K562 (cell line): Measurements from ENCODE around the gene HIVEP3. TPM values are rescaled to one million over a fixed set of nuclear protein-coding genes. Genes with fewer than 3 reads are reported as not detected.

Experiments
- ATAC-seq: fragments of 200-7000 bp; cut with Tn5 transposase; 3 replicates; pipeline ENCODE4 v1.9.1; 2020; ENCODE audit warnings: moderate library complexity
- BruUV-seq: library from RNA; stranded (reverse); fragments of 400-500 nt; replicated peaks from 2 replicates; lab custom pipeline; 2021; lab: Mats Ljungman, UMichigan
- CTCF ChIA-PET: fragments of 300-600 bp; formaldehyde crosslinking; extraction: SDS; loops from one replicate; lab custom pipeline; 2021; ENCODE audit warnings: low intra/inter-chr PET ratio; lab: Yijun Ruan, JAX
- POLR2A ChIA-PET: fragments of 300-600, 350-650 bp; sonication (Branson Sonifier 250); formaldehyde crosslinking; extraction: SDS; loops from one replicate; lab custom pipeline; 2021; ENCODE audit warnings: antibody characterized with exemption, inconsistent platforms; lab: Yijun Ruan, JAX
- DNase-seq, 4 experiments: peaks; one replicate each; pipeline versions ENCODE4 v3.0.0 to v3.0.0-alpha.2; 2011 to 2018; ENCODE audit warnings: low spot score in 3 of 4, mixed read lengths in 3 of 4; ENCODE audit errors: extremely low read depth in 1 of 4
- FAIRE-seq: peaks from 2 replicates; lab custom pipeline; 2011; peaks lifted over from hg19 to GRCh38; lab: Jason Lieb, UNC
- H2AFZ ChIP-seq: 2 replicates; pipeline ENCODE4 v1.6.0; 2011; ENCODE audit warnings: low read depth, low read length, control low read depth, inconsistent platforms
- H3K27ac ChIP-seq: fragments of 200-600 bp; 3 replicates; pipeline ENCODE4 v1.8.0; 2011; ENCODE audit warnings: low read depth, mild to moderate bottlenecking, control low read depth, inconsistent platforms, low read length, moderate library complexity, mixed read lengths; ENCODE audit errors: extremely low read depth
- H3K27me3 ChIP-seq, 2 experiments: fragments of 300-600 bp in 1 of 2; 2 replicates in 1 of 2; 3 replicates in 1 of 2; pipeline versions ENCODE4 v1.6.0 to v1.8.0; 2011; ENCODE audit warnings: inconsistent platforms in 2 of 2, low read length in 2 of 2, mild to moderate bottlenecking in 1 of 2, mixed read lengths in 1 of 2, moderate library complexity in 1 of 2; ENCODE audit not compliant: control insufficient read depth in 2 of 2, insufficient read depth in 2 of 2
- H3K36me3 ChIP-seq: fragments of 300-600 bp; 3 replicates; pipeline ENCODE4 v1.8.0; 2011; ENCODE audit warnings: mild to moderate bottlenecking, low read length, inconsistent platforms; ENCODE audit not compliant: control insufficient read depth, insufficient read depth
- H3K4me1 ChIP-seq, 2 experiments: fragments of 200-600 bp in 1 of 2; replicated peaks in 1 of 2; 2 replicates in 1 of 2; 3 replicates in 1 of 2; pipeline versions ENCODE4 v1.5.1 to v1.8.0; 2011; ENCODE audit warnings: inconsistent platforms in 2 of 2, low read length in 2 of 2, mild to moderate bottlenecking in 1 of 2, mixed read lengths in 1 of 2, moderate library complexity in 1 of 2; ENCODE audit not compliant: control insufficient read depth in 2 of 2, insufficient read depth in 2 of 2
- H3K4me2 ChIP-seq: 2 replicates; pipeline ENCODE4 v1.6.1; 2011; ENCODE audit warnings: low read length, control low read depth, inconsistent platforms, mixed read lengths; ENCODE audit not compliant: insufficient read depth
- H3K4me3 ChIP-seq: fragments of 200-600 bp; sonication (generic), shearing (Covaris generic); 2 replicates; pipeline ENCODE4 v1.5.1; 2016; ENCODE audit warnings: control low read depth, inconsistent platforms
- H3K79me2 ChIP-seq: fragments of 200-600 bp; 3 replicates; pipeline ENCODE4 v1.8.0; 2011; ENCODE audit warnings: low read length, inconsistent platforms; ENCODE audit not compliant: control insufficient read depth, insufficient read depth
- H3K9ac ChIP-seq, 2 experiments: 2 replicates each; pipeline versions ENCODE4 v1.6.0 to v1.6.1; 2011; ENCODE audit warnings: low read depth in 2 of 2, low read length in 2 of 2, control low read depth in 1 of 2, inconsistent platforms in 1 of 2, mild to moderate bottlenecking in 1 of 2, mixed read lengths in 1 of 2; ENCODE audit not compliant: insufficient read depth in 1 of 2
- H3K9me1 ChIP-seq: one replicate; pipeline ENCODE4 v1.6.0; 2011; ENCODE audit warnings: inconsistent platforms, mild to moderate bottlenecking, low read length, moderate library complexity; ENCODE audit not compliant: control insufficient read depth, insufficient read depth
- H3K9me3 ChIP-seq: replicated peaks from 2 replicates; pipeline ENCODE4 v1.5.1; 2011; ENCODE audit warnings: low read depth, low read length, inconsistent platforms; ENCODE audit not compliant: control insufficient read depth, insufficient read depth
- H4K20me1 ChIP-seq: replicated peaks from 2 replicates; pipeline ENCODE4 v1.6.1; 2011; ENCODE audit warnings: low read length, inconsistent platforms, mixed read lengths; ENCODE audit not compliant: control insufficient read depth, insufficient read depth
- HDGF ChIP-seq: fragments of 450-650 bp; IDR thresholded peaks from 2 replicates; pipeline ENCODE4 v1.6.1; 2016
- ILF3 ChIP-seq: fragments of 450-650 bp; IDR thresholded peaks from 2 replicates; pipeline ENCODE4 v1.6.1; 2018; ENCODE audit warnings: antibody characterized with exemption, mild to moderate bottlenecking, moderate library complexity, borderline replicate concordance
- POLR2B ChIP-seq: fragments of 450-650 bp; IDR thresholded peaks from 2 replicates; pipeline ENCODE4 v1.6.1; 2018; ENCODE audit warnings: low read depth; ENCODE audit not compliant: partially characterized antibody
- POLR3G ChIP-seq: IDR thresholded peaks from 2 replicates; pipeline ENCODE4 v1.6.1; 2011; ENCODE audit not compliant: insufficient read length, insufficient replicate concordance; ENCODE audit errors: extremely low read depth
- whole genome bisulfite sequencing: fragments of 100-300 bp; shearing (Covaris generic); methylation state at CpG from one replicate; pipeline ENCODE4 v1.1.6; 2016; ENCODE audit warnings: low coverage, mixed read lengths; ENCODE audit not compliant: insufficient coverage; ENCODE audit errors: missing lambda C conversion rate; 5-methylcytosine and 5-hydroxymethylcytosine counted together
- in situ Hi-C: fragments of 300-500 bp; cut with MboI; formaldehyde crosslinking; loops from 4 replicates; pipeline ENCODE4 v1.15.0; 2018; ENCODE audit warnings: inconsistent platforms, mixed read lengths
- intact Hi-C: fragments of 100-400 bp; cut with micrococcal nuclease; formaldehyde crosslinking; loops from 2 replicates; pipeline ENCODE4 v1.14.2; 2022
- polyA plus RNA-seq, 8 experiments: library from polyadenylated mRNA; depleted of rRNA in 4 of 8; stranded (reverse) in 5 of 8; unstranded in 3 of 8; fragments of >200 nt; fragmentation: Nextera tagmentation in 2 of 8; fragmentation: Illumina TruSeq in 1 of 8; extraction: Ambion mirVana in 2 of 8; extraction: Trizol in 1 of 8; gene quantifications; 2 replicates each; pipeline versions ENCODE4 v1.2.1 to v1.2.3, GENCODE V29; 2011 to 2014; ENCODE audit warnings: inconsistent platforms in 1 of 8, missing spikeins in 1 of 8
- total RNA-seq, 7 experiments: library from RNA; depleted of rRNA in 6 of 7; stranded (reverse); fragments of >200 nt in 6 of 7; fragmentation: Illumina TruSeq in 2 of 7; extraction: Trizol in 2 of 7; gene quantifications; 2 replicates each; pipeline versions ENCODE4 v1.2.1 to v1.2.3, GENCODE V29; 2011 to 2021; ENCODE audit warnings: low replicate concordance in 1 of 7
- TF ChIP-seq, protein P1 (sequence below): sonication (generic); formaldehyde crosslinking; IDR thresholded peaks from 2 replicates; pipeline ENCODE4 v1.8.1; 2023; ENCODE audit warnings: mild to moderate bottlenecking, missing genetic modification reagents
- TF ChIP-seq, protein P2 (sequence below): fragments of 450-650 bp; formaldehyde crosslinking; IDR thresholded peaks from 2 replicates; pipeline ENCODE4 v1.4.0; 2022; ENCODE audit warnings: missing genetic modification characterization
- TF ChIP-seq, protein P3 (sequence below): fragments of 450-650 bp; conservative IDR thresholded peaks from 2 replicates; pipeline ENCODE4 v1.6.1; 2016; ENCODE audit warnings: missing genetic modification characterization, low read depth, mild to moderate bottlenecking, control low read depth, missing compliant biosample characterization
- TF ChIP-seq, protein P4 (sequence below), 3 experiments: fragments of 200-800 bp in 1 of 3; sonication (Bioruptor generic) in 1 of 3; sonication (generic) in 1 of 3; formaldehyde crosslinking in 1 of 3; IDR thresholded peaks; 2 replicates each; pipeline versions ENCODE4 v1.6.1 to v1.8.0; 2016 to 2022; ENCODE audit warnings: mild to moderate bottlenecking in 2 of 3, missing compliant biosample characterization in 2 of 3, missing genetic modification characterization in 2 of 3, missing genetic modification reagents in 1 of 3

The HIVEP3 gene
- total and polyA plus RNA-seq, 9 of the 15 experiments (the other 6 are each of a cell fraction or from before 2014, with no cell fraction given), result 0.09 to 0.58 (median 0.34) TPM; not detected in 1

DNA sequence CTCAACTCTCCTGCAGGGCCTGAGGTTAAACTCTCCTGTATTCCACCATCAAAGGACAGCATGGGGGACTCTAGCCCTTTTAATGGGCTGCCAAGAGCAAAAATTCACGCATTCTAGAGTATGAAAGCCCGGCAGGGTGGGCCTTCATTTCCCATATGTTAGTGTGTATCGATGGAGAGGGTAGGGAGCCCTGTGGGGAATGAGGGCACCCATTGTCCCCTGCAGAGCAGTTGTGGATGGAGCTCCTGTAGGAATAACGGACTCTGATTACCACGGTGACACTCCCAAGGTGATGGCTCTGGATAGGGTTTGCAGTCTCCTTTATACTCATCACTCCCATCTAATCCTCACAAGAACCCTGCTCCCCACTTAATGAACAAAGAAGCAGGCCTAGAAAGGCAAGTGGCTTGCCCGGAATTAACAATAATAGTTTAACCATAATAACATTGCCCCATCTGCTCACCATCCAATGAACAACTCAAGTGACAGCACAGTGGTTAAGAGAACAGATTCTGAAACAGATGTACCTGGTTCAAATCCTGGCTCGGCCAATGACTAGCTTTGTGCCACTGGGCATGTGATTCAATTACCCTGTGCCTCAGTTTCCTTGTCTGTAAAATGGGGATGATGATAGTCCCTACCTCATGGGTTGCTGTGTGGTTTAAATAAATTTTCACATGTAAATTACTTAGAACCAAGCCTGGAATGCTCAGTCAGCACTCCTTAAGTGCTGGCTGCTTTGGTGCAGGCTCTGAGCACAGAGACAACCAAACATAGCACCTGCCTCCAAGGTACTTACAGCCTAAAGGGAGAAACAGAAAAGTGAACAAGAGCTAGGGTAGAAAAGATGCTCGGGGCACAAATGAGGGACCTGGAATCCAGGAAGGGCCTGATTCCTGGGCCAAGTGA lies 29.0 kb downstream of the HIVEP3 start (continued):
- TF ChIP-seq, protein P1, sequence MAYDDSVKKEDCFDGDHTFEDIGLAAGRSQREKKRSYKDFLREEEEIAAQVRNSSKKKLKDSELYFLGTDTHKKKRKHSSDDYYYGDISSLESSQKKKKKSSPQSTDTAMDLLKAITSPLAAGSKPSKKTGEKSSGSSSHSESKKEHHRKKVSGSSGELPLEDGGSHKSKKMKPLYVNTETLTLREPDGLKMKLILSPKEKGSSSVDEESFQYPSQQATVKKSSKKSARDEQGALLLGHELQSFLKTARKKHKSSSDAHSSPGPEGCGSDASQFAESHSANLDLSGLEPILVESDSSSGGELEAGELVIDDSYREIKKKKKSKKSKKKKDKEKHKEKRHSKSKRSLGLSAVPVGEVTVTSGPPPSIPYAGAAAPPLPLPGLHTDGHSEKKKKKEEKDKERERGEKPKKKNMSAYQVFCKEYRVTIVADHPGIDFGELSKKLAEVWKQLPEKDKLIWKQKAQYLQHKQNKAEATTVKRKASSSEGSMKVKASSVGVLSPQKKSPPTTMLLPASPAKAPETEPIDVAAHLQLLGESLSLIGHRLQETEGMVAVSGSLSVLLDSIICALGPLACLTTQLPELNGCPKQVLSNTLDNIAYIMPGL (CRISPR knock-in tag), result no peak

DNA sequence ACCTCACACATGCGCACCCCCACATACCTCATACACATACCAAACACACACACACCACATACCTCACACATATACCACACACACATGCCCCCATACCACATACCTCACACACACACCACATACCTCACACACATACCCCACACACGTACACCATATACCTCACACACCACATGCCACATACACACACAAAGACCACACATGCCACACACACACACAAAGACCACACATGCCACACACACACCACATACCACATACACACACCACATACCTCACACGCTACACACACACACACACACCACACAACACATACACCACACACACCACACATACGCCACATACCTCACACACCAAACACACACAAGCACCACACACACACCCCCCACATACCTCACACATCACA lies 30.0 kb downstream of the HIVEP3 start:
- intact Hi-C loops, result no loop called here
- no TSS peak for BruUV-seq
- Histone ChIP-seq H4K20me1 (no peaks in the 10 kb centered on the region), H3K9ac (no peak overlapping the region), H3K79me2 (no peaks in the 10 kb centered on the region), H2AFZ (no peak overlapping the region), H3K36me3 (no peaks in the 10 kb centered on the region), H3K27me3 (no peaks in the 10 kb centered on the region), H3K4me3 (no peak overlapping the region), H3K9me3 (no peaks in the 10 kb centered on the region), H3K4me1 (peaks cover 3 to 25% of the 10 kb centered on the region in 2 experiments; a peak in 4 of 5 replicates), H3K4me2 (no peak overlapping the region), H3K9me1 (no peaks in the 10 kb centered on the region), H3K27ac (no peak overlapping the region)
- 85% methylated on average over 3 of the region's 4 CpGs for WGBS
- in situ Hi-C loops, result no loop called here
- no peak for ATAC-seq
- no peak for DNase-seq
- ChIA-PET CTCF (no interaction called here), POLR2A (no interaction called here)
- peak; percentile 76 for FAIRE-seq
- TF ChIP-seq POLR3G, result no peak
- no peak for TF ChIP-seq ILF3
- TF ChIP-seq, protein P2, sequence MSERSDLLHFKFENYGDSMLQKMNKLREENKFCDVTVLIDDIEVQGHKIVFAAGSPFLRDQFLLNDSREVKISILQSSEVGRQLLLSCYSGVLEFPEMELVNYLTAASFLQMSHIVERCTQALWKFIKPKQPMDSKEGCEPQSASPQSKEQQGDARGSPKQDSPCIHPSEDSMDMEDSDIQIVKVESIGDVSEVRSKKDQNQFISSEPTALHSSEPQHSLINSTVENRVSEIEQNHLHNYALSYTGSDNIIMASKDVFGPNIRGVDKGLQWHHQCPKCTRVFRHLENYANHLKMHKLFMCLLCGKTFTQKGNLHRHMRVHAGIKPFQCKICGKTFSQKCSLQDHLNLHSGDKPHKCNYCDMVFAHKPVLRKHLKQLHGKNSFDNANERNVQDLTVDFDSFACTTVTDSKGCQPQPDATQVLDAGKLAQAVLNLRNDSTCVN (CRISPR knock-in tag), result peak; percentile 92
- TF ChIP-seq POLR2B, result no peak
- TF ChIP-seq, protein P3, sequence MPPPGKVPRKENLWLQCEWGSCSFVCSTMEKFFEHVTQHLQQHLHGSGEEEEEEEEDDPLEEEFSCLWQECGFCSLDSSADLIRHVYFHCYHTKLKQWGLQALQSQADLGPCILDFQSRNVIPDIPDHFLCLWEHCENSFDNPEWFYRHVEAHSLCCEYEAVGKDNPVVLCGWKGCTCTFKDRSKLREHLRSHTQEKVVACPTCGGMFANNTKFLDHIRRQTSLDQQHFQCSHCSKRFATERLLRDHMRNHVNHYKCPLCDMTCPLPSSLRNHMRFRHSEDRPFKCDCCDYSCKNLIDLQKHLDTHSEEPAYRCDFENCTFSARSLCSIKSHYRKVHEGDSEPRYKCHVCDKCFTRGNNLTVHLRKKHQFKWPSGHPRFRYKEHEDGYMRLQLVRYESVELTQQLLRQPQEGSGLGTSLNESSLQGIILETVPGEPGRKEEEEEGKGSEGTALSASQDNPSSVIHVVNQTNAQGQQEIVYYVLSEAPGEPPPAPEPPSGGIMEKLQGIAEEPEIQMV (tag), result no peak
- peak; percentile 65; the same call in 1 of the 2 replicates for TF ChIP-seq HDGF
- TF ChIP-seq, protein P4, sequence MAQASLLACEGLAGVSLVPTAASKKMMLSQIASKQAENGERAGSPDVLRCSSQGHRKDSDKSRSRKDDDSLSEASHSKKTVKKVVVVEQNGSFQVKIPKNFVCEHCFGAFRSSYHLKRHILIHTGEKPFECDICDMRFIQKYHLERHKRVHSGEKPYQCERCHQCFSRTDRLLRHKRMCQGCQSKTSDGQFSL (CRISPR knock-in tag; IDR thresholded peaks at IDR 0.05), result no peak
- TF ChIP-seq, protein P4 (tag; IDR thresholded peaks at IDR 0.05), result no peak
